Neuronal stem cell (in vitro differentiated cells): Measurements from ENCODE around the gene C1orf116.

Source experiments
- DNase-seq: peaks from one replicate; pipeline ENCODE4 v3.0.0-alpha.2; 2013; ENCODE audit warnings: low spot score
- H2AFZ ChIP-seq: one replicate; pipeline ENCODE4 v1.6.1; 2013; ENCODE audit warnings: mild to moderate bottlenecking, low read length, inconsistent platforms
- H2AK5ac ChIP-seq: 2 replicates; pipeline ENCODE4 v1.6.1; 2013; ENCODE audit warnings: low read depth, mild to moderate bottlenecking, inconsistent platforms, low read length, moderate library complexity, mixed read lengths
- H2BK120ac ChIP-seq: 2 replicates; pipeline ENCODE4 v1.6.1; 2013; ENCODE audit warnings: low read depth, mild to moderate bottlenecking, inconsistent platforms, low read length, moderate library complexity, mixed read lengths
- H2BK12ac ChIP-seq: one replicate; pipeline ENCODE4 v1.6.1; 2013; ENCODE audit warnings: low read length, inconsistent platforms
- H2BK15ac ChIP-seq: 2 replicates; pipeline ENCODE4 v1.6.1; 2013; ENCODE audit warnings: mild to moderate bottlenecking, low read length, inconsistent platforms, mixed read lengths
- H2BK5ac ChIP-seq: one replicate; pipeline ENCODE4 v1.6.1; 2013; ENCODE audit warnings: inconsistent platforms, mild to moderate bottlenecking, low read length, moderate library complexity
- H3K14ac ChIP-seq: one replicate; pipeline ENCODE4 v1.6.1; 2013; ENCODE audit warnings: low read length, inconsistent platforms
- H3K18ac ChIP-seq: 2 replicates; pipeline ENCODE4 v1.6.1; 2013; ENCODE audit warnings: low read length, inconsistent platforms
- H3K23ac ChIP-seq: 2 replicates; pipeline ENCODE4 v1.6.1; 2013; ENCODE audit warnings: low read depth, mild to moderate bottlenecking, mixed read lengths, low read length, inconsistent platforms; ENCODE audit not compliant: poor library complexity
- H3K27ac ChIP-seq: replicated peaks from 3 replicates; pipeline ENCODE4 v1.5.1; 2013; ENCODE audit warnings: low read length, inconsistent platforms
- H3K27me3 ChIP-seq, 3 experiments: 2 replicates each; pipeline ENCODE4 v1.6.1; 2013; ENCODE audit warnings: low read length in 3 of 3, mild to moderate bottlenecking in 2 of 3, inconsistent platforms in 1 of 3, low read depth in 1 of 3, mixed read lengths in 1 of 3, moderate library complexity in 1 of 3; ENCODE audit not compliant: control insufficient read depth in 3 of 3, insufficient read depth in 3 of 3
- H3K36me3 ChIP-seq, 2 donors: replicated peaks in 1 of 2; 2 replicates each; pipeline ENCODE4 v1.6.1; 2013; ENCODE audit warnings: low read length in 2 of 2; ENCODE audit not compliant: control insufficient read depth in 2 of 2, insufficient read depth in 2 of 2
- H3K4ac ChIP-seq: 2 replicates; pipeline ENCODE4 v1.6.1; 2013; ENCODE audit warnings: inconsistent platforms, mild to moderate bottlenecking, low read length, moderate library complexity
- H3K4me1 ChIP-seq, 2 donors: 1 replicate in 1 of 2; 2 replicates in 1 of 2; pipeline ENCODE4 v1.6.1; 2013; ENCODE audit warnings: low read length in 2 of 2, low read depth in 1 of 2; ENCODE audit not compliant: control insufficient read depth in 2 of 2, insufficient read depth in 1 of 2
- H3K4me2 ChIP-seq: one replicate; pipeline ENCODE4 v1.6.1; 2013; ENCODE audit warnings: mild to moderate bottlenecking, low read length, inconsistent platforms; ENCODE audit not compliant: insufficient read depth, poor library complexity, severe bottlenecking
- H3K4me3 ChIP-seq, 2 donors: 2 replicates each; pipeline ENCODE4 v1.5.1; 2013; ENCODE audit warnings: low read length in 2 of 2, mild to moderate bottlenecking in 2 of 2, inconsistent platforms in 1 of 2, moderate library complexity in 1 of 2
- H3K79me1 ChIP-seq: one replicate; pipeline ENCODE4 v1.6.1; 2013; ENCODE audit warnings: low read depth, mild to moderate bottlenecking, inconsistent platforms, low read length, moderate library complexity
- H3K9ac ChIP-seq: one replicate; pipeline ENCODE4 v1.6.1; 2013; ENCODE audit warnings: mild to moderate bottlenecking, low read depth, low read length, inconsistent platforms; ENCODE audit not compliant: poor library complexity
- H3K9me3 ChIP-seq, 2 donors: replicated peaks in 1 of 2; 2 replicates each; pipeline versions ENCODE3 to v1.6.1; 2013; ENCODE audit warnings: low read length in 2 of 2, mild to moderate bottlenecking in 2 of 2, inconsistent platforms in 1 of 2, low read depth in 1 of 2, mixed read lengths in 1 of 2, moderate library complexity in 1 of 2; ENCODE audit not compliant: control insufficient read depth in 2 of 2, insufficient read depth in 1 of 2
- H4K8ac ChIP-seq: one replicate; pipeline ENCODE4 v1.6.1; 2013; ENCODE audit warnings: low read depth, mild to moderate bottlenecking, inconsistent platforms, low read length, moderate library complexity
- H4K91ac ChIP-seq: one replicate; pipeline ENCODE4 v1.6.1; 2013; ENCODE audit warnings: low read length, low read depth, mild to moderate bottlenecking, inconsistent platforms; ENCODE audit not compliant: poor library complexity
- WGBS, 2 donors: extraction: QIAGEN DNeasy Blood & Tissue Kit; methylation state at CpG; one replicate each; pipeline ENCODE4 v1.1.7; 2013; ENCODE audit warnings: missing lambda C conversion rate in 2 of 2, mixed read lengths in 1 of 2; ENCODE audit not compliant: insufficient read length in 2 of 2, insufficient replicate concordance in 1 of 2; ENCODE audit errors: extremely low coverage in 2 of 2; 5-methylcytosine and 5-hydroxymethylcytosine counted together

C1orf116 gene

GRCh38 chr1:206974140-206974539 lies 58.4 kb downstream of the C1orf116 start:
- no CpG with 5 or more reads among the region's 3 CpGs for WGBS, 2 donors
- H4K8ac ChIP-seq, result no peak overlapping the region
- H3K14ac ChIP-seq, result no peak overlapping the region
- H2BK120ac ChIP-seq, result no peak overlapping the region
- DNase-seq, result no peak
- H3K4me3 ChIP-seq, result no peak overlapping the region
- H3K36me3 ChIP-seq, result no peaks in the 10 kb centered on the region
- H3K27me3 ChIP-seq, result peaks cover 0 to 17% (median 0%) of the 10 kb centered on the region in 3 experiments
- H3K9me3 ChIP-seq, result no peaks in the 10 kb centered on the region
- no peaks in the 10 kb centered on the region for H3K79me1 ChIP-seq
- H3K9ac ChIP-seq, result no peak overlapping the region
- no peak overlapping the region for H2BK12ac ChIP-seq
- H3K23ac ChIP-seq, result no peak overlapping the region
- no peak overlapping the region for H3K27ac ChIP-seq
- H2BK15ac ChIP-seq, result no peak overlapping the region
- H4K91ac ChIP-seq, result no peak overlapping the region
- no peak overlapping the region for H2AK5ac ChIP-seq
- no peak overlapping the region for H3K4ac ChIP-seq
- no peak overlapping the region for H2AFZ ChIP-seq
- H3K18ac ChIP-seq, result no peak overlapping the region
- H3K4me1 ChIP-seq, result no peaks in the 10 kb centered on the region
- no peak overlapping the region for H3K4me2 ChIP-seq
- H2BK5ac ChIP-seq, result no peak overlapping the region

- H4K91ac ChIP-seq, result no peak overlapping the region
- H2BK12ac ChIP-seq, result no peak overlapping the region
- no peak overlapping the region for H3K4ac ChIP-seq
- H3K14ac ChIP-seq, result no peak overlapping the region
- H2AFZ ChIP-seq, result no peak overlapping the region
- H3K9ac ChIP-seq, result no peak overlapping the region
- DNase-seq, result no peak
- H3K23ac ChIP-seq, result no peak overlapping the region
- H4K8ac ChIP-seq, result no peak overlapping the region
- no peak overlapping the region for H2BK120ac ChIP-seq
- no peaks in the 10 kb centered on the region for H3K9me3 ChIP-seq
- H3K27ac ChIP-seq, result no peak overlapping the region
- H3K79me1 ChIP-seq, result no peaks in the 10 kb centered on the region
- H3K27me3 ChIP-seq, result peaks cover 0 to 17% (median 0%) of the 10 kb centered on the region in 3 experiments
- no peaks in the 10 kb centered on the region for H3K4me1 ChIP-seq
- H3K18ac ChIP-seq, result no peak overlapping the region
- H2AK5ac ChIP-seq, result no peak overlapping the region
- H3K36me3 ChIP-seq, result no peaks in the 10 kb centered on the region
- H2BK5ac ChIP-seq, result no peak overlapping the region
- no peak overlapping the region for H2BK15ac ChIP-seq
- no peak overlapping the region for H3K4me3 ChIP-seq
- no peak overlapping the region for H3K4me2 ChIP-seq
- no CpG with 5 or more reads among the region's 2 CpGs for WGBS, 2 donors
Measured at GRCh38 chr1:206972728-206973127, 59.8 kb downstream of the C1orf116 start.

GRCh38 chr1:206971029-206971655 lies 61.4 kb downstream of the C1orf116 start:
- H3K18ac ChIP-seq, result no peak overlapping the region
- H2BK12ac ChIP-seq, result no peak overlapping the region
- H3K4me2 ChIP-seq, result no peak overlapping the region
- no peak overlapping the region for H3K4me3 ChIP-seq
- peaks cover 0 to 17% (median 0%) of the 10 kb centered on the region in 3 experiments for H3K27me3 ChIP-seq
- H3K14ac ChIP-seq, result no peak overlapping the region
- no peak overlapping the region for H3K23ac ChIP-seq
- no peaks in the 10 kb centered on the region for H3K9me3 ChIP-seq
- no peak overlapping the region for H2AK5ac ChIP-seq
- no peak overlapping the region for H2BK5ac ChIP-seq
- no peak overlapping the region for H3K9ac ChIP-seq
- H2BK120ac ChIP-seq, result no peak overlapping the region
- no peaks in the 10 kb centered on the region for H3K4me1 ChIP-seq
- no peak overlapping the region for H4K8ac ChIP-seq
- WGBS, 2 donors, result no CpG with 5 or more reads among the region's 2 CpGs
- H3K27ac ChIP-seq, result no peak overlapping the region
- no peak overlapping the region for H3K4ac ChIP-seq
- no peaks in the 10 kb centered on the region for H3K79me1 ChIP-seq
- no peak for DNase-seq
- H2BK15ac ChIP-seq, result no peak overlapping the region
- no peaks in the 10 kb centered on the region for H3K36me3 ChIP-seq
- no peak overlapping the region for H4K91ac ChIP-seq
- no peak overlapping the region for H2AFZ ChIP-seq

DNA sequence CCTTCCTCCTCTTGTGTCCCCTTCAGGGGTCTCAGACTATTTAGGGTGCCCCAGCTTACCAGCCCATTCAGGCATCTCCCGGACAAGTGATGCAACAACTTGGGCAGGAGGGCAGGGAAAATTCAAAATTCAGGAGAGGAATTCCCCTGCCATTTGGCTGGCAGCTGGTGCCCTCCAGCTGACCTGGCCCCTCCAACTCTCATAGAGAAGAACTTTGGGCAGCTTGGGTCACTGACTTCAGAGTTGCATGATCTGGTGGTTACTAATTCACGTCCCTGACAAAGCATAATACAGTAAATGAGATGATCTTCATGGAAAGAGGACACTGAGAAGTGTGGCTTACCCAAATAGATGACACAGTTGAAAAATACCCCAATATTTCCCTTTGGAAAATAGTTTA lies 62.1 kb downstream of the C1orf116 start, which contains the start of gene FCAMR:
Gene FCAMR, minus strand, starts transcription at position 15 of the 400 bp plus-strand sequence. CDS start 335 bp downstream, outside the sequence.
- Histone ChIP-seq H4K91ac (no peak within 1 kb of the TSS), H3K14ac (no peak within 1 kb of the TSS), H3K4me3 (no peak within 1 kb of the TSS), H2AFZ (no peak within 1 kb of the TSS), H2BK5ac (no peak within 1 kb of the TSS), H3K4ac (no peak within 1 kb of the TSS), H3K4me2 (no peak within 1 kb of the TSS), H3K18ac (no peak within 1 kb of the TSS), H3K4me1 (no peaks in the 10 kb centered on the region), H3K36me3 (no peaks in the 10 kb centered on the region), H2BK15ac (no peak within 1 kb of the TSS), H2BK12ac (no peak within 1 kb of the TSS), H3K27me3 (peaks cover 0 to 17% (median 0%) of the 10 kb centered on the region in 3 experiments), H3K27ac (no peak within 1 kb of the TSS), H3K9me3 (no peaks in the 10 kb centered on the region), H3K23ac (no peak within 1 kb of the TSS), H3K79me1 (no peaks in the 10 kb centered on the region), H4K8ac (no peak within 1 kb of the TSS), H2BK120ac (no peak within 1 kb of the TSS), H2AK5ac (no peak within 1 kb of the TSS), H3K9ac (no peak within 1 kb of the TSS)
- WGBS, 2 donors, result no CpG with 5 or more reads among the region's 2 CpGs
- no peak for DNase-seq
